Testis (tissue), 3 donors: ENCODE data around the gene CDH11. TPM values are rescaled to one million over a fixed set of nuclear protein-coding genes. Genes with fewer than 3 reads are reported as not detected.

Experiments used
- DNase-seq: peaks from one replicate; pipeline ENCODE4 v3.0.0-alpha.2; 2019
- H3K27ac ChIP-seq, 2 donors: fragments of 200-600 bp; sonication (generic); one replicate each; pipeline ENCODE4 v1.5.1; 2019
- H3K27me3 ChIP-seq: fragments of 200-600 bp; sonication (generic); one replicate; pipeline ENCODE4 v1.5.1; 2019
- H3K36me3 ChIP-seq: fragments of 200-600 bp; sonication (generic); one replicate; pipeline ENCODE4 v1.5.1; 2017; ENCODE audit warnings: low read depth; ENCODE audit errors: missing control alignments
- H3K4me1 ChIP-seq: fragments of 200-600 bp; sonication (generic); one replicate; pipeline ENCODE4 v1.5.1; 2019
- H3K4me3 ChIP-seq, 2 donors: fragments of 200-600 bp; sonication (generic); one replicate each; pipeline ENCODE4 v1.5.1; 2017 to 2019
- H3K9me3 ChIP-seq: fragments of 200-600 bp; sonication (generic); one replicate; pipeline ENCODE4 v1.5.1; 2017
- CTCF ChIP-seq, 3 experiments: fragments of 450-650 bp in 2 of 3; fragments of 200-600 bp in 1 of 3; sonication (generic) in 1 of 3; IDR thresholded peaks; one replicate each; pipeline ENCODE4 v1.5.1; 2016 to 2019; ENCODE audit warnings: antibody characterized with exemption in 3 of 3, mild to moderate bottlenecking in 2 of 3, moderate library complexity in 1 of 3
- POLR2A ChIP-seq: fragments of 450-650 bp; IDR thresholded peaks from one replicate; pipeline ENCODE4 v1.6.1; 2017; ENCODE audit warnings: antibody characterized with exemption, mild to moderate bottlenecking, moderate library complexity
- WGBS, 2 donors: methylation state at CpG; one replicate each; pipeline ENCODE4 v1.1.5; 2018; 5-methylcytosine and 5-hydroxymethylcytosine counted together
- intact Hi-C: fragments of 100-400 bp; cut with DNase I; formaldehyde crosslinking; loops from one replicate; pipeline ENCODE4 v1.15.1; 2023; ENCODE audit warnings: low total_unique reads
- polyA plus RNA-seq: library from polyadenylated mRNA; stranded (reverse); fragments of 350-450 nt; fragmentation: Illumina TruSeq; extraction: RNeasy Lipid Tissue Mini Kit (QIAGEN cat#74804); gene quantifications from one replicate; pipeline ENCODE4 v1.2.3, GENCODE V29; 2014; ENCODE audit warnings: low read depth, low replicate concordance; ENCODE audit not compliant: insufficient read depth
- total RNA-seq, 2 donors: library from RNA; depleted of rRNA; stranded (reverse); fragments of >200 nt; gene quantifications; one replicate each; pipeline ENCODE4 v1.2.3, GENCODE V29; 2016

Gene CDH11
- total and polyA plus RNA-seq, 3 donors from 2014 or later = 24.0 to 32.8 (median 32.5) TPM

GRCh38 chr16:64919929-64920607 lies 201.8 kb downstream of the CDH11 start:
- no peak for TF ChIP-seq POLR2A
- TF ChIP-seq CTCF (IDR thresholded peaks at IDR 0.05) = no peak
- Histone ChIP-seq H3K4me1 (no peaks in the 10 kb centered on the region), H3K27ac (no peak overlapping the region), H3K27me3 (no peaks in the 10 kb centered on the region), H3K9me3 (no peaks in the 10 kb centered on the region), H3K36me3 (no peaks in the 10 kb centered on the region), H3K4me3 (no peak overlapping the region)
- intact Hi-C loops = no loop called here
- 68 to 74% methylated on average over 2 of the region's 2 CpGs for WGBS, 2 donors
- DNase-seq = no peak

- TF ChIP-seq POLR2A = no peak
- H3K27ac ChIP-seq = no peak overlapping the region
- H3K4me3 ChIP-seq = no peak overlapping the region
- H3K4me1 ChIP-seq = no peaks in the 10 kb centered on the region
- no peaks in the 10 kb centered on the region for H3K27me3 ChIP-seq
- intact Hi-C loops = no loop called here
- no peaks in the 10 kb centered on the region for H3K9me3 ChIP-seq
- 44 to 49% methylated on average over 1 of the region's 1 CpG for WGBS, 2 donors
- DNase-seq = no peak
- H3K36me3 ChIP-seq = no peaks in the 10 kb centered on the region
Measured at GRCh38 chr16:64919141-64919540, 202.7 kb downstream of the CDH11 start.

GRCh38 chr16:64916051-64916450 lies 205.8 kb downstream of the CDH11 start:
- Histone ChIP-seq H3K27me3 (no peaks in the 10 kb centered on the region), H3K27ac (no peak overlapping the region), H3K9me3 (no peaks in the 10 kb centered on the region), H3K36me3 (no peaks in the 10 kb centered on the region), H3K4me1 (no peaks in the 10 kb centered on the region), H3K4me3 (no peak overlapping the region)
- no peak for DNase-seq
- WGBS, 2 donors = 73 to 93% methylated on average over 2 of the region's 2 CpGs
- intact Hi-C loops = no loop called here
- TF ChIP-seq POLR2A (no peak), CTCF (IDR thresholded peaks at IDR 0.05) (no peak)

- Histone ChIP-seq H3K4me3 (no peak overlapping the region), H3K27ac (no peak overlapping the region), H3K4me1 (peaks cover 20% of the 10 kb centered on the region), H3K36me3 (no peaks in the 10 kb centered on the region), H3K9me3 (no peaks in the 10 kb centered on the region), H3K27me3 (no peaks in the 10 kb centered on the region)
- 14 to 23% methylated on average over 5 to 6 of the region's 6 CpGs for WGBS, 2 donors
- intact Hi-C loops = loop anchor here (5.0 kb wide), 1 partner anchor 188 kb away; no protein-coding TSS in a partner anchor
- peak; percentile 31 for DNase-seq
- no peak for TF ChIP-seq CTCF (IDR thresholded peaks at IDR 0.05)
- no peak for TF ChIP-seq POLR2A
Measured at GRCh38 chr16:64910356-64910755, 211.5 kb downstream of the CDH11 start.

DNA sequence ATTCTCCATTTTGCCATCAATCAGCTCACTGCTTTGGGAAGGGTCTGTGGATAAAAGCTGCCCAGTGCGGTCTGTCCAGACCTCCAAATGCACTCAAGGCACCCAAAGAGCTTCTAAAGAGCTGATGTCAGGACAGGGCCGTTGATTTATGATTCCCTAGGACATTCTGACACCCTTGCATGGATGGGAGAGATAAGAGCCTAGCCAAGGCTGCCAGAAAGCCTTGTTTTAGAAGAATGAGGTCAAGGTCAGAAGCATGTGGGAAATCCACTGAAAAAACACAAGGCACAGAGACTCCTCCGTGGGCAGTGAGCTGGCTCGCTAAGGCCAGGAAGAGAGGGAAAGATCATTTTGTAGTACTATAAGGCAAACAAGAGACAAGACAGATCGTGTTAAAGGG lies 214.0 kb downstream of the CDH11 start:
- no peaks in the 10 kb centered on the region for H3K36me3 ChIP-seq
- no peak overlapping the region for H3K4me3 ChIP-seq
- no peak overlapping the region for H3K27ac ChIP-seq
- H3K27me3 ChIP-seq = no peaks in the 10 kb centered on the region
- DNase-seq = peak; percentile 50
- intact Hi-C loops = no loop called here
- WGBS, 2 donors = 33 to 36% methylated on average over 5 of the region's 5 CpGs
- no peaks in the 10 kb centered on the region for H3K9me3 ChIP-seq
- TF ChIP-seq POLR2A (no peak), CTCF (IDR thresholded peaks at IDR 0.05) (no peak)
- H3K4me1 ChIP-seq = peaks cover 20% of the 10 kb centered on the region
